ENCODE data around the gene HK3.

HK3 gene

DNA sequence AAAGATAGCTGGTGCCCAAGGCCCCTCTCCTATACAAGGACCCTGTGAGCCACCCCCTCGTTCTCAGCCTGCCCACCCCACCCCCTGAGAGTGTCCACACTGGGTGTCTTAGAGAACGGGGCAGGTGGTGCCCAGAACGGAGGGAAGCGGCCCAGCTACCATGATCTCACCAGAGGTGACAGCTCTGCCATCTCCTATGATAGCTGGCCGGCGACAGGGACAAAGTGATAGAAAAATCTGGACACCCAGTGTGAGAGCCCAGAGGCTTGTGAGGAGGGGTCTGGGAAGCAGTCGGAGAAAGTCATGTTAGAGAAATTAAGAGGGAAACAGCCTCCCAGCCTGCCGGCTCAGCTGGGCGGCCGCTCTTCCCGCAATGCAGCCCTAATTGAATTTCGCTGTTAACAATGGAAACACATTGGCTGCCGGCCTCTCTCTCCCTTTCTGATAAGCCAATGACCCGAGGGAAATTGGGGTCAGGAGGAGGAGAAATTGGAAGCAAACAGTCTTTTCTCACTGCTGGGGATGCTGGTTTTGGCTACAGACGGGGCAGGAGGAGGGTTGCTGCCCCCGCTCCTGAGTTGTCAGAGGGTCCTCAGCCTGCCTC lies 32.3 kb downstream of the HK3 start:
- no peak overlapping the region for H3K4me3 ChIP-seq (ENCODE audit: low read depth, low read length)
- H3K27me3 ChIP-seq (ENCODE audit: insufficient read depth, low read length) = peaks cover 66% of the 10 kb centered on the region
- H3K27ac ChIP-seq (ENCODE audit: low read depth, low read length) = no peak overlapping the region
- no peaks in the 10 kb centered on the region for H3K79me2 ChIP-seq (ENCODE audit: control insufficient read depth, insufficient read depth, low read length, unreplicated experiment)
- H3K4me1 ChIP-seq (ENCODE audit: control insufficient read depth, insufficient read depth, low read length, unreplicated experiment) = no peaks in the 10 kb centered on the region
- no peak overlapping the region for H2AFZ ChIP-seq (ENCODE audit: low read length, unreplicated experiment)
- H3K36me3 ChIP-seq (ENCODE audit: insufficient read depth, low read length) = no peaks in the 10 kb centered on the region

DNA sequence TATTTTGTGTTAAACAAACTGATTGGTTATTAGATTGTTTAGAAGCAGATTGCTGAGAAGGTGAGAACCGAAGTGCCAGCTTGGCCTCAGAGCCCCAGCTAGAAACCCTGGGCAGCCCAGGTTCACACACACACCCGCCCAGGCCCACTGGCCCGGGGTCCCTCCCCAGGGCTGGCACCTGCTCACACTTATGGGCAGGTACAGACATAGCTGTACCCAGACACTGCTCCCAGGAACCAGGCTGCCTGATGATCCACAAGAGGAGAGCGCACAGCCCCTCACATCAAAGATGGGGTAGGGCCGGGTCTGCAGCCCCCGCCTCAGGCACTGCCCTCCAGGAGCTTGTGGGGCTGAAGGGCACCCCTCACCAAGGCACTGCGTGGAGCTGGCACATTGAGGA lies 33.2 kb downstream of the HK3 start:
- no peaks in the 10 kb centered on the region for H3K79me2 ChIP-seq (ENCODE audit: control insufficient read depth, insufficient read depth, low read length, unreplicated experiment)
- no peaks in the 10 kb centered on the region for H3K36me3 ChIP-seq (ENCODE audit: insufficient read depth, low read length)
- H2AFZ ChIP-seq (ENCODE audit: low read length, unreplicated experiment) = no peak overlapping the region
- no peak overlapping the region for H3K27ac ChIP-seq (ENCODE audit: low read depth, low read length)
- H3K27me3 ChIP-seq (ENCODE audit: insufficient read depth, low read length) = peaks cover 75% of the 10 kb centered on the region
- H3K4me1 ChIP-seq (ENCODE audit: control insufficient read depth, insufficient read depth, low read length, unreplicated experiment) = no peaks in the 10 kb centered on the region
- no peak overlapping the region for H3K4me3 ChIP-seq (ENCODE audit: low read depth, low read length)

DNA sequence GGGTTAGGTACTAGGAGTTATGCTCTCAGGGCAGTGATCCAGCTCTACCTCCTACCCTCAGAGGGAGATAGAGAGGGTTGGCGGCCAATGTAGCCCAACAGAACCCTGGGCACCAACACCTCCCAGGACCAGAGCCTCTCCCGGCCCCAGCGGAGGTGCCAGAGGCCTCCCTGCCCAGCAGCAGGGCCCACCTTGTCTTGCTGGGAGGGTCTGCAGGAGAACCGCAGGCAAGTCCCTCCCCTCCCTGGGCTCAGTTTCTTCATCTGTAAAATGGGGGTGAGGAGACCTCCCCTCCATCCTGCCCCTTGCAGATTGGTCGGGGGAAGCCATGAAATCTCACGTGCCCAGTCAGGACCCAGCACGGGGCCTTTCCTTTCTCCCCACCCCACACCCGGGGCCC lies 34.4 kb downstream of the HK3 start:
- Histone ChIP-seq H3K79me2 (ENCODE audit: control insufficient read depth, insufficient read depth, low read length, unreplicated experiment) (no peaks in the 10 kb centered on the region), H3K36me3 (ENCODE audit: insufficient read depth, low read length) (no peaks in the 10 kb centered on the region), H3K27ac (ENCODE audit: low read depth, low read length) (no peak overlapping the region), H2AFZ (ENCODE audit: low read length, unreplicated experiment) (no peak overlapping the region), H3K27me3 (ENCODE audit: insufficient read depth, low read length) (peaks cover 83% of the 10 kb centered on the region), H3K4me3 (ENCODE audit: low read depth, low read length) (no peak overlapping the region), H3K4me1 (ENCODE audit: control insufficient read depth, insufficient read depth, low read length, unreplicated experiment) (no peaks in the 10 kb centered on the region)

DNA sequence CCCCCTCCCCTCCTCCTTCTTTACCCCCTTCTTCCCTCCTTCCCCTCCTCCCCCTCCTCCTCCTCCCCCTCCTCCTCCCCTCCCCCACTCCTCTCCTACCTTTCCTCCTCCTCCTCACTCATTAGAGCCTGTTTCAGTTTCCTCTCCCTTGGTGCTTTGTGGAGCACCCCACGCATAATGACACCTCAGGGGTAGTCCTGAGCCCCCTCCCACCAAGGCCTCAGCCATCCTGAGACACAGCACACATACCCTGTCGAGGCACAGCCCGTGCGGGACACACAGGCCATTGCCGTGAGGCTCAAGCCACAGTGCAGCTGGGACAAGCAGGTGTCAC lies 35.4 kb downstream of the HK3 start:
- Histone ChIP-seq H3K27me3 (ENCODE audit: insufficient read depth, low read length) (peaks cover 82% of the 10 kb centered on the region), H3K79me2 (ENCODE audit: control insufficient read depth, insufficient read depth, low read length, unreplicated experiment) (no peaks in the 10 kb centered on the region), H3K4me3 (ENCODE audit: low read depth, low read length) (no peak overlapping the region), H3K27ac (ENCODE audit: low read depth, low read length) (no peak overlapping the region), H3K36me3 (ENCODE audit: insufficient read depth, low read length) (no peaks in the 10 kb centered on the region), H3K4me1 (ENCODE audit: control insufficient read depth, insufficient read depth, low read length, unreplicated experiment) (no peaks in the 10 kb centered on the region), H2AFZ (ENCODE audit: low read length, unreplicated experiment) (no peak overlapping the region)

DNA sequence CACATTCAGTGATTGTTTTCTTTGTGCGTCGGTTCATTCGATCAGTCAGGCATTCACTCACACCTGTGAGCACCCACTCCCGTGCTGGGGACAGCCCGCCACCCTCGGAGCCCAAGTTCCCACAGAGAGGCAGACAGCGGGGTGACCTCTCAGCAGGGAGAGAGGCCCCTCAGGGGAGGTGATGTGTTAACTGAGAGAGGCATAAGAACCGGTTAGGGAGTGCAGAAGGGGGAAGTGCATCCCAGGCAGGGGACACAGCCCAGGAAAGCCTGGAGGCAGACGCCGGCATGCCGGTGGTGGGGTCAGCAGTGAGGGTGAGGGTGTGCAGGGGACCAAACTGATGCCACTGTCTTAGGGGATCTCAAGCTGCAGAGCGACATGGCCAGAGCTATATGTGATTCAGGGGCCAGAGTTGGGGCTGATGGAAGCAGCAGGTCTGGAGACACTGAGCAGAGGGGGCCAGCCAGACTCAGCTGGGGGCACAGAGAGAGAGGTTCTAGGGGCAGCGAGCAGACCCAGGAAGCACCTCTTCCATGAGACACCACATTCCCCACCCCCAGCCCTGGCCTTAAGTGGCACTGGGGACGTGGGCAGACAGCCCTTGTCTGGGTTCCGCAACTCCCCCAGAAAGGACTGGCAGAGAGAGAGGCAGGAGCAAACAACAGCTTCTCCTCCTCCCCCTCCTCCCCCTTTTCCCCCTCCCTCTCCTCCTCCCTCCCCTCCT lies 35.9 kb downstream of the HK3 start:
- H2AFZ ChIP-seq (ENCODE audit: low read length, unreplicated experiment) = no peak overlapping the region
- H3K79me2 ChIP-seq (ENCODE audit: control insufficient read depth, insufficient read depth, low read length, unreplicated experiment) = no peaks in the 10 kb centered on the region
- no peak overlapping the region for H3K4me3 ChIP-seq (ENCODE audit: low read depth, low read length)
- H3K27ac ChIP-seq (ENCODE audit: low read depth, low read length) = no peak overlapping the region
- H3K27me3 ChIP-seq (ENCODE audit: insufficient read depth, low read length) = peaks cover 79% of the 10 kb centered on the region
- H3K36me3 ChIP-seq (ENCODE audit: insufficient read depth, low read length) = no peaks in the 10 kb centered on the region
- H3K4me1 ChIP-seq (ENCODE audit: control insufficient read depth, insufficient read depth, low read length, unreplicated experiment) = no peaks in the 10 kb centered on the region

DNA sequence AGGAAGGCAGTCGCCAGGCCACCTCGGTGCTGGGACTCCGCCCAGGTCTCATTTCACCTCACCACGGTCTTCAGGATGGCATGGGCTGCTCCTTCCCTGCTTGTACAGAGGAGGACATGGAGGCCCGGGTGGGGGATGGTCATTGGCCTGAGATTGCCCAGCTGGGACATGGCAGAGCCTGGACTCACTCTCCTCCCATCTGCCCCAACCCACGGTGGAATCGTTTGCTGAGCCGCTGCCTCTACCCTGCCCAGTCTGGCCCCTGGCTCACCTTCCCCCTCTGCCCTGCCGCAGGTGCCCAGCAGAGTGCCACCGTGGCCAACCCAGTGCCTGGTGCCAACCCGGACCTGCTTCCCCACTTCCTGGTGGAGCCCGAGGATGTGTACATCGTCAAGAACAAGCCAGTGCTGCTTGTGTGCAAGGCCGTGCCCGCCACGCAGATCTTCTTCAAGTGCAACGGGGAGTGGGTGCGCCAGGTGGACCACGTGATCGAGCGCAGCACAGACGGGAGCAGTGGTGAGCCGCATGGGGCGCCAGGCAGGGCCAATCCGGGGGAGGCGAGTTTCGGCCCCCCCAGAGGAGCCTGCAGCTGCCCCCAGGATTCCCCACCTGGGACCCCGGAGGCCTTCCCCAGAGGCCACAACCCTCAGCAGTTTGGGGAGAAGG lies 36.7 kb downstream of the HK3 start:
- no peak overlapping the region for H2AFZ ChIP-seq (ENCODE audit: low read length, unreplicated experiment)
- H3K36me3 ChIP-seq (ENCODE audit: insufficient read depth, low read length) = no peaks in the 10 kb centered on the region
- no peak overlapping the region for H3K27ac ChIP-seq (ENCODE audit: low read depth, low read length)
- H3K79me2 ChIP-seq (ENCODE audit: control insufficient read depth, insufficient read depth, low read length, unreplicated experiment) = no peaks in the 10 kb centered on the region
- H3K4me3 ChIP-seq (ENCODE audit: low read depth, low read length) = no peak overlapping the region
- no peaks in the 10 kb centered on the region for H3K4me1 ChIP-seq (ENCODE audit: control insufficient read depth, insufficient read depth, low read length, unreplicated experiment)
- H3K27me3 ChIP-seq (ENCODE audit: insufficient read depth, low read length) = peaks cover 79% of the 10 kb centered on the region

DNA sequence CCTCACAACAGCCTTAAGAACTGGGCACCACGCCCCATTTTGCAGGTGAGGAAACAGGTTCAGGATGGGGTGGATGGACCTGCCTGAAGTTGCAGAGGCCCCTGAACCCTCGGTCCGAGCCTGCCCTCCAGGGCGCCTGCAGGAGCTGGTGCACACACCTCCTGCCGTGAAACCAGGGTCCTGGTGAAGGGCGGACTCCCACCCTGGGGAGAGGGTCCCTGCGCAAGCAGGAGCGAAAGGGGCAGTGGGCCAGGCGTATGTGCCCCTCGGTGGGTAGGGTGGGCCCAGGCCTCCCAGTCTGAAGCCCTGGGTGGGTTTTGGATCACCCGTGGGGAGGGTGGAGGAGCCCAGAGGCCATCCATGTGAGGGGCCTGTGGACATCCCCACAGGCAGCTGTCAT lies 37.9 kb downstream of the HK3 start:
- Histone ChIP-seq H3K36me3 (ENCODE audit: insufficient read depth, low read length) (no peaks in the 10 kb centered on the region), H3K27me3 (ENCODE audit: insufficient read depth, low read length) (peaks cover 77% of the 10 kb centered on the region), H3K4me3 (ENCODE audit: low read depth, low read length) (no peak overlapping the region), H2AFZ (ENCODE audit: low read length, unreplicated experiment) (no peak overlapping the region), H3K79me2 (ENCODE audit: control insufficient read depth, insufficient read depth, low read length, unreplicated experiment) (no peaks in the 10 kb centered on the region), H3K4me1 (ENCODE audit: control insufficient read depth, insufficient read depth, low read length, unreplicated experiment) (no peaks in the 10 kb centered on the region), H3K27ac (ENCODE audit: low read depth, low read length) (no peak overlapping the region)

DNA sequence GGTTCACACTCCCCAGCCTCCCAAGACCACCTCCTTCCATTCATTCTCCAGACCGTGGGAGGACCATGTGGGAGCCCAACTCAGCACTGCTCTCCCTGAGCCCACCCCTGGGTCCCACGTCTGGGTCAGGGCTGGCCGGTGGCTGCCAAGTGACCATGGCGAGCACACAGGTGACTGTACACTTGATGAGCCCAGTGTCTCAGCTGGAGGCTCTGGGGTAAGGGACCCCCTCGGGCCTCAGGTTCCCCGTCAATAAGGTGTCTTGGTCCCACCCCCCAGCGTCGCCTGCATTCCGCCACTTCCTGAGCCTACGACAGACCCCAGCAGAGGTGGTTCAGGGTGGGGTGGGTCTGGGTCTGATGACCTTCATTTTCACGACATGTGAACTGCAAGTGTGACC lies 38.8 kb downstream of the HK3 start:
- Histone ChIP-seq H3K4me3 (ENCODE audit: low read depth, low read length) (no peak overlapping the region), H3K36me3 (ENCODE audit: insufficient read depth, low read length) (no peaks in the 10 kb centered on the region), H3K27me3 (ENCODE audit: insufficient read depth, low read length) (peaks cover 68% of the 10 kb centered on the region), H3K27ac (ENCODE audit: low read depth, low read length) (no peak overlapping the region), H2AFZ (ENCODE audit: low read length, unreplicated experiment) (no peak overlapping the region), H3K4me1 (ENCODE audit: control insufficient read depth, insufficient read depth, low read length, unreplicated experiment) (no peaks in the 10 kb centered on the region), H3K79me2 (ENCODE audit: control insufficient read depth, insufficient read depth, low read length, unreplicated experiment) (no peaks in the 10 kb centered on the region)

DNA sequence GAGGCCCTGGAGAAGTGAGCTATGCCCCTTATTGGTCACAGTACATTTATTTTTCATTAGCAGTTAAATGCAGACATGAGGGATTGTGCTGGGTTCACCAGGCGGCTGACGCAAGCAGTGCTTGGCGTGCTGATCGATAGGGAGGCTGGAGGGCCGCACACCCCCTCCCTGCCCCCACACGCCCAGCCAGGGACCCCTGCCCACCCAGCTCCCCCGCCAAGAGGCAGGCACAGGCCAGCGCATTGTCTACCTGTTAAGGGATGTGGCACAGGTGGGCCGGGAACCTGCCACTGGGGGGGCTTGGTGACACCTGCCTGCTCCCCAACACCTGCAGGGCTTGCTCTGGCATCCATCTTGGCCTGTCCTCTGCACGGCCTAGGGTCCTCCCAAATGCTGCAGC lies 39.2 kb downstream of the HK3 start:
- Histone ChIP-seq H2AFZ (ENCODE audit: low read length, unreplicated experiment) (no peak overlapping the region), H3K4me3 (ENCODE audit: low read depth, low read length) (no peak overlapping the region), H3K27me3 (ENCODE audit: insufficient read depth, low read length) (peaks cover 63% of the 10 kb centered on the region), H3K36me3 (ENCODE audit: insufficient read depth, low read length) (no peaks in the 10 kb centered on the region), H3K4me1 (ENCODE audit: control insufficient read depth, insufficient read depth, low read length, unreplicated experiment) (no peaks in the 10 kb centered on the region), H3K79me2 (ENCODE audit: control insufficient read depth, insufficient read depth, low read length, unreplicated experiment) (no peaks in the 10 kb centered on the region), H3K27ac (ENCODE audit: low read depth, low read length) (no peak overlapping the region)

DNA sequence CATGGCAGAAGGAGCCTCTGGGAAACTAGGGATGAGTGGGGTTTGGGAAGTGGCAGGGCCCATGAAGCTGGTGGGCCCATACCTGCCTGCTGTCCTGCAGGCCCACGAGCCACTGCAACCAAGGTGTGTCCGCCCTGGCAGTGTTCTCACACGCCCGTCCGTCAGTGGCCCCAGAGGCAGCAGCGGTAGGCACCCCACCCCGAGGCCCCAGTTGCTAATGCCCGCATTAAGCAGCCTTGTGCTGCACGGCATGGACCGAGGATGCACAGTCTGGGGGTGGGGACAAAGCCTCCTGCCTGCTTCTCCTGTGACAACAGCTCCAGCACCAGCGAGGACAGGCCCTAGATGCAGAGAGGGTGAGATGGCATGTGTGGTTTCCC lies 41.3 kb downstream of the HK3 start:
- no peaks in the 10 kb centered on the region for H3K4me1 ChIP-seq (ENCODE audit: control insufficient read depth, insufficient read depth, low read length, unreplicated experiment)

More for the DNA sequence above, 41.3 kb downstream of the HK3 start:
- Histone ChIP-seq H3K79me2 (ENCODE audit: control insufficient read depth, insufficient read depth, low read length, unreplicated experiment) (no peaks in the 10 kb centered on the region), H3K4me3 (ENCODE audit: low read depth, low read length) (no peak overlapping the region), H2AFZ (ENCODE audit: low read length, unreplicated experiment) (no peak overlapping the region), H3K27me3 (ENCODE audit: insufficient read depth, low read length) (peaks cover 49% of the 10 kb centered on the region), H3K27ac (ENCODE audit: low read depth, low read length) (no peak overlapping the region), H3K36me3 (ENCODE audit: insufficient read depth, low read length) (no peaks in the 10 kb centered on the region)

Measured in ACC112 (cell line).